ENCODE results near the gene NRG4.
"Not testable (repeated sequence)": the region's sequence is repeated elsewhere in the genome, so short reads cannot be mapped to it uniquely, and the experiment has no call there.

NRG4 gene

DNA sequence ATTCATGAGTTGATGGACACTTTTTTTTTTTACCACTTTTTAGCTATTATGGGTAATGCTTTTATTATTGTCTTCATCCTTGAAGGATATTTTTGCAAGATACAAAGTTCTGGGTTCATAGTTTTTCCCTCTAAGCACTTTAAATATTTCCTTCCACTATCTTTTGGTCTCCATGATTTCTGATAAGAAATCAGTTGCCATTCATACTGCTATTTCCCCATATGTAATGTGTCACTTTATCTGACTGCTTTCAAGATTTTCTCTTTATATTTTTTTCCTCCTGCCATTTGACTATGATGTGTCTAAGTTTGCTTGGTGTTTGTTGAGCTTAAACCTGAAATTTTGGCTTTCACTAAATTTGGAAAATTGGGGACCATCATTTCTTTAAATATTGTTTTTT lies 19.3 kb downstream of the NRG4 start:
- DNase-seq = no peak

DNA sequence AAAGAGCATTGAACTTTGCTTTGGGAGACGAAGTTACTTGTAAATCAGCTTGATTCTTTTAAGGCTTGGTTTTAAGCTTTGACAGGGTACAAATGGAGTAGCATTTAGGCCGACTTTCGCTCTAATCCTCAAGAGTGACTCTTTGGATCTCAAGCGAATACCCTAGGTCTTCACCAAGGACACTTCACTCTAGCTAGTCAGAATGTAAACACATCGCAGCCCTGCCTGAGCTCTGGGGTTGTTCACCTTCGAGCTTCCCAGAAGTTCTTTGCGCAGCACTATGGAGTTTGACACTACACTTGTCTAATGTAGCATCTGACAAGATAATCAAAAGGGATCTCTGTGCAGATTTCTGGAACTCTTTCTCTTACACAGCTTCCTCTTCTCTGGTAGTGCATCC lies 22.3 kb downstream of the NRG4 start:
- no peak for DNase-seq

DNA sequence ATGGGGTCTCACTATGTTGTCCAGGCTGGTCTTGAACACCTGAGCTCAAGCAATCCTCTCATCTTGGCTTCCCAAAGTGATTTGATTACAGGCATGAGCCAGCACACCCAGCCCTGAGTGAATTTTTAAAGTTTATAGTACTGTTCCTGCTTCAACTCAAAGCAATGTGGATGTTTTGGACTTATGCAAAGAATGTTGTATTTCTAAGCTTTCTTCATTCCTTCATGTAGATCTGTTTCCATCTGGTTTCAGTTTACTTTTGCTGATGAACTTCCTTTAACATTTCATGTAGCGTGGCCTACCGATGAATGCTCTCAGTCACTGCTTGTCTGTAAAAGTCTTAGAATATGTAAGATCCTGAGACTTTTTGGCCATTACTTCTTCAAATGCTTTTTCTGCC lies 23.2 kb downstream of the NRG4 start:
- no peak for DNase-seq

DNA sequence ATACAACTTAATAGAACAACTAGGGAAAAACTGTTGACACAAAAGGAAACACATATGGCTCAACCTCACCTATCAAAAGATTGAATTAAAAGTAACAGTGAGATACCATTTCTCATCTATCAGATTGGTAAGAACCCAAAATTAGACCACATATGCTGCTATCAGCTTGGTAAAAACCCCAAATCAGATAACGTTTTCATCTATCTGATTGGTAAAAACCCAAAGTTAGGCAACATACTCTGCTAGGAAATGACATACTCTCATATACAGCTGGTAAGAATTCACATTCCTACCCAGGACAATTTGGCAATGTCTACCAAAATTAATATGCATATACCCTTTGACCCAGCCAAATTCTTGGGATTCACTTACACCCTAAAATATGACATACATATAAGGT lies 26.3 kb downstream of the NRG4 start:
- no peak for DNase-seq

- not testable (repeated sequence) for DNase-seq
Observed at GRCh38 chr15:75984706-75985105, 27.5 kb downstream of the NRG4 start.

DNA sequence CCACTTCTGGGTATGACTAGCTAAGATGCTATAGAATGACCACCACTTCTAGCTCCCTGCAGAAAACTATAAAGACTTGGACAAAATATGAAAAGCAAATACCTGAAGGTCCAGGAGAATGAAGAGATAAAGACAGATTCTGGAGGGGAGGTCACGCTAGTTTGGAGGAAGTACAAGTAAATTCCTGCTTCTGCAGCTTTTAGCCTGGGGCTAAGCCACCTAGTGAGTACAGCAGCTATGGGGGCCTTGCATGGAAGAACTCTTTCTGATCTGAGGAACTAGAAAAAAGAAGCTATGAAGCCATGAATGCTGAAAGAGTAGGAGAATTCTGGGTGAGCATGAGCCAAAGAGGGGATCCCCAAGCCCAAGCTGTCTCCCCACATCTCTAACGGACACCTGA lies 29.8 kb downstream of the NRG4 start:
- no peak for DNase-seq

GRCh38 chr15:75981149-75981815 lies 30.9 kb downstream of the NRG4 start:
- no peak for DNase-seq

DNA sequence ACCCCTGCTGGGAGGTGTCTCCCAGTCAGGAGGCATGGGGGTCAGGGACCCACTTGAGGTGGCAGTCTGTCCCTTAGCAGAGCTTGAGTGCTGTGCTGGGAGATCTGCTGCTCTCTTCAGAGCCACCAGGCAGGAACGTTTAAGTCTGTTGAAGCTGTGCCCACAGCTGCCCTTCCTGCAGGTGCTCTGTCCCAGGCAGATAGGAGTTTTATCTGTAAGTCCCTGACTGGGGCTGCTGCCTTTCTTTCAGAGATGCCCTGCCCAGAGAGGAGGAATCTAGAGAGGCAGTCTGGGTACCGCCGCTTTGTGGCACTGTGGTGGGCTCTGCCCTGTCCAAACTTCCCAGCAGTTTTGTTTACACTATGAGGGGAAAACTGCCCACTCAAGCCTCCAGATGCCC lies 35.5 kb downstream of the NRG4 start:
- DNase-seq = not testable (repeated sequence)

DNA sequence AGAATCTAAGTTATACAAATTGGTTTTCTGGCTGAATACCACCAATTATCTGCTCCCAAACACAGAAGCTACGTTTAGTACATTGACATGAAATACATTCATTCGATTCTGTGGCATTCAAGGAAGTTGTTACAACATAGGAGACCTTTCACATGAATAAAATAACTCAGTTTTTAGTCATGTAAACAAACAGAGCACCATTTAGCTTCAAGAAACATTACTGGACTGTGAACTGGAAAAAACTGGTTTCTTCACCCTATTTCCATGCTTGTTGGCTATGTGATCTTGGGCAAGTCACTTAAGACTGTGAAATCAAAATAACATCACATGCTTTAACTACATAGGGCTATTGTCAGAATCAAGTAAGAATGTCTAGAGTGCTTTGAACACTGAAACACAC lies 46.2 kb downstream of the NRG4 start:
- no peak for DNase-seq

GRCh38 chr15:75961331-75961730 lies 50.9 kb downstream of the NRG4 start:
- no peak for DNase-seq

- DNase-seq = no peak
Observed at GRCh38 chr15:75955720-75956119, 56.5 kb downstream of the NRG4 start.

- DNase-seq = no peak
Observed at GRCh38 chr15:75952525-75952924, 59.7 kb downstream of the NRG4 start.

DNA sequence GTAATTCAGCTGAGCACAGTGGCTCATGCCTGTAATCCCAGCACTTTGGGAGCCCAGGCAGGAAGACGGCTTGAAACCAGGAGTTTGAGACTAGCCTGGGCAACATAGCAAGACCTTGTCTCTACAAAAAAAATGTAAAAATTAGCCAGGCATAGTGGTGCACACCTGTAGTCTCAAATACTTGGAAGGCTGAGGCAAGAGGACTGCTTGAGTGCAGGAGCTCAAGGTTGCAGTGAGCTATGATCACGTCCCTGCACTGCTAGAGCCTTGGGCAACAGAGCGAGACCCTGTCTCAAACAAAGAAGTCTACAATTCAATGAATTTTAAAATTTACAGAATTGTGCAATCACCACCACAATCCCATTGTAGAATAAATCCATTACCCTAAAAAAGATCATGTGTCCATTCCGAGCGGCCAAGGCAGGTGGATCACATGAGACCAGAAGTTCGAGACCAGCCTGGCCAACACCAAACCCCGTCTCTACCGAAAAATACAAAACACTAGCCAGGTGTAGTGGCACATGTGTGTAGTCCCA lies 63.4 kb downstream of the NRG4 start:
- no peak for DNase-seq

DNA sequence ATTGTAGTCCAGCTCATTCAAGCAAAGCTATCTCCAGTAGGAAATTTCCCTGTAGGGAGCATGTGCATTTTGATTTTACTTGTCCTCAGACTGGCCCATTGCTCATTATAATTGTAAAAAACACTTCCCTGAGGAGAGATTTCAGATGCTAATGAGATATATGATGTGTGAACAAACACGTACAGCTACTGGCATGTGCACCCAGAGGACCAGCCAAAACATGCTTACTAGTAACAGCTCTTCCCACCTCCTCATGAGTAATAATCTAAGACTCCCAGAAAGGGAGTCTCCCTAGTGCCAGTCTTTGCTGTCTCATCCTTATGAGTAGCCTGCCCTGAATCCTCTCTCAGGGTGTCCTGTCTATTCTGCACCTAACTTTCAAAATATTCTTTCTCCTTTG lies 65.1 kb downstream of the NRG4 start:
- no peak for DNase-seq

DNA sequence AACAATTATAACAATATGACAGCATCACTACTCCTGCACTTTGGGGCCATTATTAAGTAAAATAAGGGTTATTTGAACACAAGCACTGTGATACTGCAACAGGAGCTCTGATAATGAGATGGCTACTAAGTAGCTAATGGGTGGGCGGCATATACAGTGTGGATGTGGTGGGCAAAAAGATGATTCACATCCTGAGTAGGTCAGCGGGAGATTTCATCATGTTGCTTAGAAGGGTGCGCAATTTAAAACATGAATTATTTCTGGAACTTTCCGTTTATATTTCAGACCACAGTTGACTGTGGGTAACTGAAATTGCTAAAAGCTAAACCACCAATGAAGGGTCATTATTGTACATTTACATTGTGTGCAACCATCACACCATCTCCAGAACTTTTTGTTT lies 66.3 kb downstream of the NRG4 start:
- DNase-seq = peak; percentile 20

- no peak for DNase-seq
Observed at GRCh38 chr15:75943713-75944215, 68.5 kb downstream of the NRG4 start.

DNA sequence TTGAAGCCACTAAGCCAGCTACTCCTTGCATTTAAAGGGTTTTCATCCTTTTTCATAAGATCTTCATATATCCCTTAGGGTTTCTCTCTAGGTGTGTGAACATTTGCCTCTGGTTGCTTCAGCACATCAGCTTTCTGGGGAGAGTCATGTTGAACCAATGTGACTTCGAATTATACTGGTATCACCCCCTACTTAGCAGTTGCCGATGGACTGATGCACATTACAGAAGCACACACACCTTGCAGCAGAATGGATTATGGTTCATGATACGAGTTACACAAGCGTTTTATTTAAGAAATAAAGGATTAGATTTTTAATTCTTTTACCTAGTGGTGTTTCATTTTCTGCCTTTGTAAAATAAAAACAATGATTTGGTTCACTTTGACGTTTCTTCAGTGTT lies 69.0 kb downstream of the NRG4 start:
- DNase-seq = no peak

- DNase-seq = no peak
Observed at GRCh38 chr15:75942464-75942863, 69.8 kb downstream of the NRG4 start.

DNA sequence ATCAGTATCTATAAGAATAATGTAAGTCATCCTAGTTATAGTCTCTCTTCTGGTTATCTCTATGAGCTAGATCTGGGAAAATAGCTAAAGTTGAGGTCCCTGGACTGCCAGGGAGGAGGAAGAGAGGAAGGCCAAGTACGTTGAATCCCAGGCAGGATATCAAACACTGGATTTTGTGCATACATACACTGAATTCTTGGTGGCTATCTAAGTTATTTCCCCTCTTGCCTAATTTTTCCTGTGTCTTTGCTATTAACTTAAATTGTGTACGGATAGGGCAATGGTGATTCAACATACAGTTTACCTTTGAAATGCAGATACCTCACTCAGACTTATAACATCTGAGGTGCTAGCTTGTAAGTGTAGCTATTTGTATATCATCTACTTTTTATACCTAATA lies 81.4 kb downstream of the NRG4 start:
- DNase-seq = no peak

- no peak for DNase-seq
Observed at GRCh38 chr15:75929799-75930565, 82.2 kb downstream of the NRG4 start.

DNA sequence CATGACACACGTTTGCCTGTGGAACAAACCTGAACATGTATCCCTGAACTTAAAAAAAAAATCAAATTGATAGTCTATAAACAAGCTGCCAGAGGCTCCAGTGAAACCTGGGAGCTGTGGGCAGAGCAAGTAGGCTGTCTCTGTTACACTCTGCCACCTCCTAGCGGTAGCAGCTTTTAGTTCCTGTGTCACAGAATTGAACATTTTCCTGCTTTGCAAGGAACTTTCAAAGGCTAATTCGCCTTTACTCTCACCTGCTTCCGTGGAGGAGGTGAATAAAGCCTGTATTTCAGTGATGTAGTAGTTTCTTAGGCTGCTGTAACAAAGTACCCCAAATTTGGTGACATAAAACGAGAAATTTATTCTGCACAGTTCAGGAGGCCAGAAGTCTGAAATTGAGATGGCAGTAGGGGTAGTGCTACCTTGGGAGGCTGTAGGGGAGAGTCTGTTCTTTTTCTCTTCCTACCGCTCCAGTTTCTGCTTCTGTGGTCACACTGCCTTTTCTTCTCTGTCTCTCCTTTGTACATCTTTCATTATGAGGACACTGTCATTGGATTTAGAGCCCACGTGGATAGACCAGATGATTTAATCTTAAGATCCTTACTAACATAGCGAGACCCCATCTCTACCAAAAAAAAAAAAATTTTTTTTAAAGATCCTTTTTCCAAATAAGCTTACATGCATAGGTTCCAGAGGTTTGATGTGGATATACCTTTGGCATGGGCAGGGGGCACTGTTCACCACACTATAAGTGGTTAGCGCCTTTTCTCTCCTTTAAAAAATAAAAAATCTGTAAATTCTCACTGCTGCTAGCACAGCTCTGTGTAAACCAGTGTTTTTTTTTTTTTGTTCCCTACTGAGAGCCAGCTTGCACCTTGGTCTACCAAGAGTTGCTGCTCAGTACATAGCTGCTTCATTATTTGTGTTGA lies 83.3 kb downstream of the NRG4 start:
- DNase-seq = no peak

GRCh38 chr15:75927601-75928000 lies 84.6 kb downstream of the NRG4 start:
- no peak for DNase-seq

DNA sequence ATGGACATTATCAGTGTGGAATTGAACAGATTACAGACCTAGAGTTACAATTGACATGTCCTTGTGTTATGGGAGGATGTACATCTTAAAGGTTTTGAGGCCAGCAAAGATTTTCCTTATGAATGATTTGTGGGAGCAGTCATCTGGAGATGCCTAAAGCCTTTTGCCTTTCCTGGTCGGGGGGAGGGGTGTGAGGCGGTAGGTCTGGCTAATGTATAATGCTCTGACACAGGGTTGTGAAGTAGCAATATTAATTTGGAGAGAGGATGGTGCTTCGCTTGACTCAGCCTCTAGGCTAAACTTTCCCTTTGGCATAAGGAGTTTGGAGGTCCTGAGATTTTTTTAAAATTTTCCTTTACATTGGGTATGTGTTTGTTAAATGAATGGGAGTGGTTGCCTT lies 85.3 kb downstream of the NRG4 start:
- DNase-seq = no peak

All from NK-92 treated with Interleukin-12 subunit alpha and Interleukin-12 subunit beta, amount 100 ng/mL, for 24 hours (cell line).